PC-3 (cell line): ENCODE data around the gene PHF12.

Experiments
- CTCF ChIP-seq: fragments of 300-600 bp; sonication (generic); conservative IDR thresholded peaks from 2 replicates; pipeline ENCODE4 v1.5.1; 2017; ENCODE audit warnings: antibody characterized with exemption, low read depth, mild to moderate bottlenecking, low read length
- EZH2 ChIP-seq: fragments of 300-600 bp; sonication (generic); IDR thresholded peaks from one replicate; pipeline ENCODE4 v1.6.1; 2017; ENCODE audit warnings: antibody characterized with exemption, mild to moderate bottlenecking, low read length; ENCODE audit not compliant: unreplicated experiment

GRCh38 chr17:28958820-28959455 lies 7.6 kb upstream of the PHF12 start:
- no peak for TF ChIP-seq CTCF
- TF ChIP-seq EZH2: no peak
